D341Med (cell line): ENCODE measurements around the gene OR4N5.
"Not testable (repeated sequence)": the region's sequence is repeated elsewhere in the genome, so short reads cannot be mapped to it uniquely, and the experiment has no call there.

Source experiments
- DNase-seq: peaks from one replicate; pipeline ENCODE4 v3.0.0; 2012; ENCODE audit warnings: low spot score

Gene OR4N5, protein sequence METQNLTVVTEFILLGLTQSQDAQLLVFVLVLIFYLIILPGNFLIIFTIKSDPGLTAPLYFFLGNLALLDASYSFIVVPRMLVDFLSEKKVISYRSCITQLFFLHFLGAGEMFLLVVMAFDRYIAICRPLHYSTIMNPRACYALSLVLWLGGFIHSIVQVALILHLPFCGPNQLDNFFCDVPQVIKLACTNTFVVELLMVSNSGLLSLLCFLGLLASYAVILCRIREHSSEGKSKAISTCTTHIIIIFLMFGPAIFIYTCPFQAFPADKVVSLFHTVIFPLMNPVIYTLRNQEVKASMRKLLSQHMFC

DNA sequence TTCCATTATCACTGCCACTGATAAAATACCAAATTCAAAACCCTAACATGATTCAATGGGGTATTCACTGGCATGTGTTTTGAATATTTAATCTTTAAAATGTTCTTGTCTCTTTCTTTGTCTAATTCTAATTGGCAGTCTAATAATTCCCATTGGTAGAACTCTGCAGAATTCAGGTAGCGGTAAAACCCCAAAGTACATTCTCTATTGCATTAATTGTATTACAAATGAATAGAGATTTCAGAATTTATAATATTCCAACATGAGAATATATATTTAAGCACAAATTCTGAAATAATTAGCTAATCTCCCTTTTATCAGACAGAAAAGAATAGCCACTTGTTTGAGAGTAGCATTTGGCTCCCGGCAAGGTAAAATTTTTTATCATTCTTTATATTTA lies at the start of gene OR4N5:
TSS of gene OR4N5 (plus strand) at position 301 of the 400 bp plus-strand sequence. CDS start 4,916 bp downstream, outside the sequence.
- no peak for DNase-seq

DNA sequence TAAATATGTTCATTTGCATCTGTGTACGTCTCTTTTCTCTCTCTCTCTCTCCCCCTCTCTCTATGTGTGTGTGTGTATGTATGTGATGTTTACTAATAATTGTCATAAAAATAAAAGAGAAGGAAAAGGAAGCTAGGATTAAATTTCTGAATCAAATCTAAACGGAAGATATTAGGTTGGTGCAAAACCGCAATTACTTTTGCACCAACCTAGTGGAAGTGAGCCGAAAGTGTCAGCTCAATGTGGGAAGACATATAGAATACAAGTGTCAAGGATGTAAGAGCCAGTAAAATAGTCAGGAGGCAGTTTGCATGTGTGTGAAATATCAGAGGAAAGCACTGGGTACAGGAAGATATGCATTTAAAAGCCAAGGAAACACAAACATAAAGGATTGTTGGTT lies 46.6 kb upstream of the OR4N5 start:
- no peak for DNase-seq

DNA sequence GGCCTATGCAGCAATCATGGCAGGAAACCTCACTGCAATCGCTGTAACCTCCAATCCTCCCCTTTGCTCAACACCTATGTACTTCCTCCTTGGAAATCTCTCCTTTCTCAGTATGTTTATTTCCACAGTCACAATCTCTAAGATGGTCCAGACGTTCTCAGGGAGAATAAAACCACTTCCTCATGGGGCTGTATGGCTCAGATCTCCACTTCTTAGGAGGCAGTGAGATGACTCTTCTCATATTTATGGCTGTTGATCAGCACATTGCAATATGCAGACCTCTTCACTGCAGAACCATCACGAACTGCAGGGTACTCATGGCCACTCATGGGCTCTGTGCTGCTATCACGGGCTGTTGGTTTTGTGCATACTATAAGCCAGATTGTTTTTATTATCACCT lies 45.2 kb upstream of the OR4N5 start:
- DNase-seq, result no peak

DNA sequence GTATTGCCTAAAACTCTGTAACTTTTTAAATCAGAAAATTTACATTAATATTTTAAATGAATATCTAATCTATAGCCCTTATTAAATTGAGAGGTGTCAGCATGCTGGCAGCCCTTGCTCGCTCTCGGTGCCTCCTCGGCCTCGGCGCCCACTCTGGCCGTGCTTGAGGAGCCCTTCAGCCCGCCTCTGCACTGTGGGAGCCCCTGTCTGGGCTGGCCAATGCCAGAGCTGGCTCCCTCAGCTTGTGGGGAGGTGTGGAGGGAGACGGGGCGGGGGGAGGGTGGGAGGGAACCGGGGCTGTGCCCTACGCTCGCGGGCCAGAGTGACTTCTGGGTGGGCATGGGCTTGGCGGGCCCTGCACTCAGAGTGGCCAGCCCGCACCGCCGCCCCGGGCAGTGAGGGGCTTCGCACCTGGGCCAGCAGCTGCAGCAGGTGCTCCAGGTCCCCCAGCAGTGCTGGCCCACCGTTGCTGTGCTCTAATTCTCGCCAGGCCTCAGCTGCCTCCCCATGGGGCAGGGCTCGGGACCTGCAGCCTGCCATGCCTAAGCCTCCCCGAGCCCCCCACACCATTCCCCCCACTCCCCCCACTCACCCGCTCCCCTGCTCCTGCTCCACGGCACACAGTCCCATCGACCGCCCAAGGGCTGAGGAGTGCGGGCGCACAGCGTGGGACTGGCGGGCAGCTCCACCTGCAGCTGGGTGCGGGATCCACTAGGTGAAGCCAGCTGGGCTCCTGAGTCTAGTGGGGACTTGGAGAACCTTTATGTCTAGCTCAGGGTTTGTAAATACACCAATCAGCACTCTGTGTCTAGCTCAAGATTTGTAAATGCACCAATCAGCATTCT lies 39.5 kb upstream of the OR4N5 start:
- DNase-seq, result not testable (repeated sequence)

DNA sequence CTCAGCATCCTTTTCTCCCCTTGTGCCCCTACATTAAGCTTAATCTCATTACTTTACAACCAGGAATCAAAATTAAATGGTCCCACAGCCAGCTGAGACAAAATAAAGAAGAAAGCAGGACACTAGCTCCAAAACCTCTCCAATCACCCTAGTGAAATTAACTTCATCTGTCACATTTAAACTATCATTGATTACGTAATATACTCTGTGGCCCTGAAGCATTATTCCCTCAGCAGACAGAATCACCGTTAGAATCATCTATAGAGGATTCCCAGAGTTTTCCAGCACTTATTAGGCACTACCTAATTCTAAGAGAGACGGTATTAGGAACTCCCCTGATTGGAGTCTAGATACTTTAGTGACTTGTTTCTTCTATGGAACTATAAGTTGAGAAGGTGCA lies 28.2 kb upstream of the OR4N5 start, which contains the start of gene OR4K17:
TSS of gene OR4K17 (plus strand) at position 302 of the 400 bp plus-strand sequence. CDS start 6,761 bp downstream, outside the sequence.
- no peak for DNase-seq

DNA sequence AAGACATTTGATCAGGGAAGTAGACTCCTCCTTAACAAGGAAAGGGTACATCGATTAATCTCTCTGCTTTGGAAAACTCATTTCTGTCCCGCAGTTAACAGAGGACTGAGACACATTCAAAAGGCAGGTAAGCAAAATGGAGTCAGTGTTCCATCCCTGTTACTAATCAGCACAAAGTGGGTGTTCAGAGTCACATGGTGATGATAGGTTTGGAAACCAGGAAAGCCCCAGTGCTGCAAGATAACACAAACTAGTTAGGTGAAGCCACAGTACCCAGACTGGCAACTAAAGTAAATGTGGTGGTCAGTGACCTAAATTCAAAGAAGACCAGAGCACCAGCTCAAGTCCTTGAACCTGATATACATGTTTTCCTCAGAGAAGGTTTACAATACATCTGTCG lies 26.3 kb upstream of the OR4N5 start:
- no peak for DNase-seq

DNA sequence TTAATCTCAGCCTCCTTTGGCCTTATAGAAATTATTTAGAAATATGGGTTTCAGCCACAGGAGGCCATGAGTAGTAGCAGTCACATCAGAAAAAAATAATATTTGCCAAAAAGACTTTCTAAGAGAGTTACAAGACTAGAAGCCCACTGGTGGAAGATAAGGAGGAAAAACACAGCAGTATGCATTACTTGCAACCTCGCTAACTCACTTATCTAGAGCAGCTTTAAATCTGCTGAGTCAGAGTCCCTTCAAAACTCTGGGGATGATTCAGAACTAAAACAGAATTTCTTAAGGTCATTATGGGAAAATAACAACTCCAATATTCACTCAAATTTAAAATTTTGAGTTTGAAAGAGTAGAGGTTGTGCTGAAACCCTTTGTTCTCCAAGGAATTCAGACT lies 21.9 kb upstream of the OR4N5 start:
- no peak for DNase-seq

DNA sequence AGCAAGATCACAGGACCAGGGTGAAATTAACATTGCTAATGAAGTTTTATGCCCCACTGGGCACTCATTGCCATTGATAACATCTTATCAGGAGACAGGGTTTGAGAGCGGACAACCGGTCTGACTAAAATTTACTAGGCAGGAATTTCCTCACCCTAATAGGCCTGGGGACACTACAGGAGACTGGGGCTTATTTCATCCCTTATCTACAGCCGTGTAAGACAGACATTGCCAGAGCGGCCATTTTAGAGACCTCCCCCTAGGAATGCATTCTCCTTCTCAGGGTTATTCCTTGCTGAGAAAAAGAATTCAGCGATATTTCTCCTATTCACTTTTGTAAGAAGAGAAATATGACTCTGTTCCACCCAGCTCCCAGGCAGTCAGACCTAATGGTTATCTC lies 19.8 kb upstream of the OR4N5 start:
- no peak for DNase-seq

DNA sequence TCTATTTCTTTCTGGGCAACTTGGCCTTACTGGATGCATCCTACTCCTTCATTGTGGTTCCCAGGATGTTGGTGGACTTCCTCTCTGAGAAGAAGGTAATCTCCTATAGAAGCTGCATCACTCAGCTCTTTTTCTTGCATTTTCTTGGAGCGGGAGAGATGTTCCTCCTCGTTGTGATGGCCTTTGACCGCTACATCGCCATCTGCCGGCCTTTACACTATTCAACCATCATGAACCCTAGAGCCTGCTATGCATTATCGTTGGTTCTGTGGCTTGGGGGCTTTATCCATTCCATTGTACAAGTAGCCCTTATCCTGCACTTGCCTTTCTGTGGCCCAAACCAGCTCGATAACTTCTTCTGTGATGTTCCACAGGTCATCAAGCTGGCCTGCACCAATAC lies 5.3 kb downstream of the OR4N5 start:
- no peak for DNase-seq

DNA sequence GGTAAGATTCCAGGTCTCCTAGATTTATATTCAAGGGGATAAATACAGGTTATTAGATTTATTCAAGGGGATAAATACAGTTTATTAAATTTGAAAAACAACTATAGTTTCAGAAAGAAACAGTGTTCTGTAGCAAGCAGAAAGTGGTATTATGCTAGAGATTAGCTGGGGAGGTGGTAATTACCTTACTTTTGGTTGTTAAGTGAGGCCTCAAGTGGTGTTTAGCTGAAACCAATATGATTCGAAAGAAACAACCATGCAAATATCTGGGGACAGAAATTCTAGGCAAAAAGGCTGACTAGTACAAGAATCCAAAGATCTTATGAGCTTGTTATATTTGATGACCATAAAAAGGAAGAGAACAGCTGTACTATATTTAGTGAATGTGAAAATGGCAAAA lies 6.2 kb downstream of the OR4N5 start:
- DNase-seq, result no peak

DNA sequence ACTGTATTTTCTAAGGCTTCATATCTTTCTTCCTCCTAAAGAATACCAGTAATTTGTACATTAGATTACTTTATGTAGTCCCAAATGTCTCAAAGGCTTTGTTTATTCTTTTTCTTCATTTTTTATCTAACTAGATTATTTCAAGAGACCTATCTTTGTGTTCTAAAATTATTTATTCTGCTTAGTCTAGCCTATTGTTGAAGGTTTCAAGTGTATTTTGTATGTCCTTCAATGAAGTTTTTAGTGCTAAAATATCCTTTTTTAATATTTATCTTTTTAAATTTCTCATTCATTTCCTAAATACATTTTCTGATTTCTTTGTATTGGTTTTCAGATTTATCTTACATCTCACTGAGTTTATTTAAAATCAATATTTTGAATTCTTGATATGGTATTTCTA lies 25.8 kb downstream of the OR4N5 start:
- DNase-seq, result no peak

DNA sequence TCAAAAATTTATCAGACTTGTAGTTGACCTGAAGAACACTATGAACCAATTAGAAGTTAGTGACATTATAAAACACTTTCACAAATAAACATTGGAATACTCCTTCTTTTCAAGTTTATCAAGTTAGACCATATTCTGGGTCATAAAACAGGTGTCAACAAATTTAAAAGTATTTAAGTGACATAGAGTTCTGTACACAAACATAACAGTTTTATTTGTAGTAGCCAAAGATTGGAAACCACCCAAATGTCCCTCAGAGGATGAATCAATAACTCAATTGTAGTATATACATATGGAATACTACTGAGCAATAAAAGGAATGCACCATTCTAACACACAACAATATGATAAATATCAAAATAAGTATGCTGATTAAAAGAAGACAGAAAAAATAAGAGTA lies 28.5 kb downstream of the OR4N5 start:
- no peak for DNase-seq

DNA sequence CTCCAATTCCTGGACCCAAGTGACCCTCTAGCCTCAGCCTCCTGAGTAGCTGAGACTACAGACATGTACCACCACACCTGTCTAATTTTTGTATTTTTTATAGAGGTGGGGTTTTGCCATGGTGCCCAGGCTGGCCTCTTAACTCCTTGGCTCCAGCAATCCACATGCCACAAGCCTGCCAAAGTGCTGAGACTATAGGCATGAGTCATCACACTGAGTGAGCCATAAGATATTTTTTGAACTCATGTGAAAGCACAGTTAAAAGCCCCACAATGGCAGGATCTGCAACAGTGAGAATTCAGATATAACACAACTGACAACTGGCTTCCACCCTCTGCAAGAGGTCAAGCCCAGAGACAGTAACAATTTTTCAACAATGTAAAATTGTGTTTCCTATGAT lies 31.2 kb downstream of the OR4N5 start:
- not testable (repeated sequence) for DNase-seq

DNA sequence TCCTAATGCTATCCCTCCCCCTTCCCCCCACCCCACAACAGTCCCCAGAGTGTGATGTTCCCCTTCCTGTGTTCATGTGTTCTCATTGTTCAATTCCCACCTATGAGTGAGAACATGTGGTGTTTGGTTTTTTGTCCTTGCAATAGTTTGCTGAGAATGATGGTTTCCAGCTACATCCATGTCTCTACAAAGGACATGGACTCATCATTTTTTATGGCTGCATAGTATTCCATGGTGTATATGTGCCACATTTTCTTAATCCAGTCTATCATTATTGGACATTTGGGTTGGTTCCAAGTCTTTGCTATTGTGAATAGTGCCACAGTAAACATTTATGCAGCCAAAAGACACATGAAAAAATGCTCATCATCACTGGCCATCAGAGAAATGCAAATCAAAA lies 35.6 kb downstream of the OR4N5 start:
- not testable (repeated sequence) for DNase-seq

DNA sequence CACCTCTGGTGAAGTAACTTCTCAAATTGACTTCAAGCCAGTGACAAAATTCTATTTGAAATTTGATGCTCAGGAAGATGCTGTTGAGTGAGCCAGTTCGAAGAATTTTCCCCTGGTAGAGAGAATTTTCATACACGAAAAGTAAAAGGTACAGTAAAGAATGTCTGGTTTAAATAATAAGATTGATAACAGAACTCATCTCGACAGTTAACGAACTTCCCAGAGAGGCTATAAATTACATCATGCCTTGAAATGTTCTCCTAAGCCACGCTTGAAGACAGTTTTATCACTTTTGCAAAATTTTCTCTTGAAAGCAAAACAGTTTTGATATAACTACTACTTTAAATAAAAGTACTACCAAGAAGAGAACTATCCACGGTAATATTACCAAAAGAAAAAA lies 37.7 kb downstream of the OR4N5 start:
- DNase-seq, result no peak

DNA sequence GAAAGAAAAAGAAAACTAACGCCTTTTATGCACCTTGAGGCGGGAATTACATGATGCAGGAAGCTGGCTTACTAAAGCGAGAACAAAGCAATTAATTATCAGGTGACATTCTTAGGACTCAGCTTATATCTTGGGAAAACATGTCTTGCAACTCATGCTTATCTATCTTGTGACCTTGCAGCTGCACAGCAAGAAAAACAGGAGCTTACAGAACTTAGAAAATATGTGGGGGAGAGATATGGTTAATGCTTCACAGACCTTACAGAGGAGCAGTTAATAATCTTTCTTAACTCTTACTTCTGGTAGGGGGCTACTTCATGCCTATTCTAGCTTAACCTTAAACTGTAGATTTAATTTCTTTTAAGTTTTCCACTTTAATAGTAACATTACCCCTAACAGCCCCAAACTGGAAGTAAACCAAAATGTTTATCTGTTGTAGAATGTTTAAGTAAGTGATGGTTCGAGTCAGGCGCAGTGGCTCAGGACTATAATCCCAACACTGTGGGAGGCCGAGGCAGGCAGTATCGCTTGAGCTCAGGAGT lies 38.9 kb downstream of the OR4N5 start:
- DNase-seq, result no peak

DNA sequence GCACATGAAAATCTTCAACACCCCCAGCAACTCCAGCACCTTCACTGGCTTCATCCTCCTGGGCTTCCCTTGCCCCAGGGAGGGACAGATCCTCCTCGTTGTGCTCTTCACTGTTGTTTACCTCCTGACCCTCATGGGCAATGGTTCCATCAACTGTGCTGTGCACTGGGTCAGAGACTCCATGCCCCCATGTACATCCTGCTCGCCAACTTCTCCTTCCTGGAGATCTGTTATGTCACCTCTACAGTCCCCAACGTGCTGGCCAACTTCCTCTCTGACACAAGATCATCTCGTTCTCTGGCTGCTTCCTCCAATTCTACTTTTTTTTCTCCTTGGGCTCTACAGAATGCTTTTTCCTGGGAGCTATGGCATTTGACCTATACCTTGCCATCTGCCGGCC lies 40.6 kb downstream of the OR4N5 start:
- DNase-seq, result no peak

DNA sequence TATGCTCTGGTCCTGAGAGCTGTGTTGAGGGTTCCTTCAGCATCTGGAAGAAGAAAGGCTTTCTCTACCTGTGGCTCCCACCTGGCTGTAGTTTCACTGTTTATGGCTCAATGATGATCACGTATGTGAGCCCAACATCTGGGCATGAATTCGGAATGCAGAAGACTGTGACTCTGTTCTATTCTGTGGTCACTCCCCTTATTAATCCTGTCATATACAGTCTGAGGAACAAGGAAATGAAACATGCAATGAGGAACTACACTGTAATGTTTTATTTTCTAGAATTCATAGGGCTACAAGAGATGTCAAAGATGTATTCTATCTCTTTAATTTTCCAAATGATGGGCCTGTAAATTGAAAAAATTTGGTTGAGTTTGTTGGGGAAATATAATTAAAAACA lies 41.3 kb downstream of the OR4N5 start:
- DNase-seq, result no peak

DNA sequence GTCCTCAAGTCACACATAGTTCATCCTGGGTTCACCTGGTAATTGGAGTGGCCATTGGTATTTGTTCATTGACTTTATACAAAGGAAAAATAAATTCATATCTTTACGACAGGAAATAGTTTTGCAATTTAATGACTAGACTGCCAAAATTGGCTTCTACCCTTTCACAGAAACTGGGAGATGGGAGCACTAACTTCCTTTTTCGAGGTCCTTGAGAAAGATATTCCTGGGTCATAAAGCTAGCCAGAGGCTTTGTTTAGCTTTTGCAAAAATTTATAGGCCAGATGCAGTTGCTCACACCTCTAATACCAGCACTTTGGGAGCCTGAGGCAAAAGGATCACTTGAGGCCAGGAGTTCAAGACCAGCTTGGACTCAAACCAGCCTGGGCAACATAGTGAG lies 41.9 kb downstream of the OR4N5 start:
- no peak for DNase-seq

DNA sequence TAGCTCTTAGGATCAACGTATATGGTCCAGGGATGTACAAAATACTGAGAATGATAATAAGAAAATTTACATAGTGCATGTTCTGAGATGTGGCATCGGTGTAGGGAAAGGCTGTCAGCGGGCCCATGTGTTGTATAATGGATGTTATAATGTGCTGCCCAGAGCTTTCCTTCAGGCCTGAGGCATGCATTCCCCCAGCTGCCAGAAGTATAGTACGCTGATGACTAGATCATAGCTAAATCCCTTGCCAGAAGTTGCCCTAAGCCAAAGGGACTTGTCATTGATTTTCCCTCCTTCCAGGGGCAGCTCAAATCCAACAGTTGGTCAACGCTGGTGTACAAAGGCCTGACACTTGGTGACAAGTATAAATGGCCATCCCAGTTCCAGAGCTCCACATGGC lies 45.6 kb downstream of the OR4N5 start:
- DNase-seq, result no peak

DNA sequence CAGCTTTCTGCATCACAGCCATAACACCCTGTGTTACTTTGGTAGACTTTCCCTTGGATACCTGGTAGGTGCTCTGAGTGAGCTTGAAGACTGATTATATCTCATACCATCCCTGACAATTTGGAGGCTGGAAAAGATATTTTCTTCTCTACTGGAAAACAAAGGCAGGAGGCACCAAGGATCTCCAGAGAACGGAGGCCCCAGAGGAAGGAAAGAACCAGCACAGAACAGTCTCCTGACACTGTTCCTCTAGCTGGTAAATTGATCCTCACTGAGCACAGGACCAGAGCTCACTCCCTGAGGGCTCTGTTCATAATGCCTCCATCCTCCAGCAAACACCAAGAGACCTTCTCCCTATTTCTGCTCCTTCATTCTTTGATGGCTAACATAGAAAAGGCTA lies 52.0 kb downstream of the OR4N5 start, which contains the start of gene OR11G2:
TSS of gene OR11G2 (plus strand) at position 301 of the 400 bp plus-strand sequence. CDS start 6,542 bp downstream, outside the sequence.
- DNase-seq, result no peak

DNA sequence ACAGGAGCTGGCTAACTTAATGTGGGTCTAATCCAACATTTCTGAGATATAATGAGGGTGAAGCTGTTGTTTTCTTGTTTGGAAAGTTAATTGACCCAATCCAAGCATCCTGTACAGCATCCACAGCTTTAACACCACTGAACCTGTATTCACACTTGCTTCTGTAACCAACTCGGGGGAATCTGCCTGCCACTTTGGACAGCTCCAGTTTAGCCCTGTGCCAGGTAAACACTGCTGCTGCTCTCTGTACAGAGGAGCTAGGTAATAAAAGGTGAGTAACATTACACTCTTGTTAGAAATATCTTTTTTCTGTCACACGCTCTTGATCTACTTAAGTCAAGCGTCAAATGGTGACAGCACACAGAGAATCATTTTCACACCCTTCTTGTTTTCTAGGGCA lies 52.8 kb downstream of the OR4N5 start:
- DNase-seq, result no peak

DNA sequence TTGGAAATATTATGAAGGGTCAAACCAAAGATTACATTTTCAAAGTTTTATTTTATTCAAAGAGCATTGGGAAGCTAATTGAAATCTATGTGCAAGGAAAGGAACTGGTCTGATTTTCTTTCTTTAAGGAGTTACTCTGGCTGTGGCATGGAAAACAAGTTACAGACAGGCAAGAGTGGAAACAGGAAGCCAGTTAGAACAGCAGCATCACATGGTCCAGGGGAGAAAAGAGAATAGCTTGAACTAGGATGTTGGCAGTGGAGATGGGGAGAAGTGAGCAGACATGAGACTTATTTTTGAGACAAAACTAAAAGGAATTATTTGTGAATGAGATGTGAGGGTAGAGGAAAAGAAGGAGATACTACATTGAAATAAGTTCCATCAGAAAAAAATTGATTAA lies 55.5 kb downstream of the OR4N5 start:
- no peak for DNase-seq
